Iris pigment epithelial cell (primary cell): ENCODE data around the gene MCRIP2.
"Not testable (repeated sequence)": the region's sequence is repeated elsewhere in the genome, so short reads cannot be mapped to it uniquely, and the experiment has no call there.

Experiments
- DNase-seq: peaks from one replicate; pipeline ENCODE4 v3.0.0-alpha.2; 2011; ENCODE audit warnings: low read depth

Gene MCRIP2, protein sequence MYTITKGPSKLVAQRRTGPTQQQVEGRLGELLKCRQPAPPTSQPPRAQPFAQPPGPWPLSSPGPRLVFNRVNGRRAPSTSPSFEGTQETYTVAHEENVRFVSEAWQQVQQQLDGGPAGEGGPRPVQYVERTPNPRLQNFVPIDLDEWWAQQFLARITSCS

DNA sequence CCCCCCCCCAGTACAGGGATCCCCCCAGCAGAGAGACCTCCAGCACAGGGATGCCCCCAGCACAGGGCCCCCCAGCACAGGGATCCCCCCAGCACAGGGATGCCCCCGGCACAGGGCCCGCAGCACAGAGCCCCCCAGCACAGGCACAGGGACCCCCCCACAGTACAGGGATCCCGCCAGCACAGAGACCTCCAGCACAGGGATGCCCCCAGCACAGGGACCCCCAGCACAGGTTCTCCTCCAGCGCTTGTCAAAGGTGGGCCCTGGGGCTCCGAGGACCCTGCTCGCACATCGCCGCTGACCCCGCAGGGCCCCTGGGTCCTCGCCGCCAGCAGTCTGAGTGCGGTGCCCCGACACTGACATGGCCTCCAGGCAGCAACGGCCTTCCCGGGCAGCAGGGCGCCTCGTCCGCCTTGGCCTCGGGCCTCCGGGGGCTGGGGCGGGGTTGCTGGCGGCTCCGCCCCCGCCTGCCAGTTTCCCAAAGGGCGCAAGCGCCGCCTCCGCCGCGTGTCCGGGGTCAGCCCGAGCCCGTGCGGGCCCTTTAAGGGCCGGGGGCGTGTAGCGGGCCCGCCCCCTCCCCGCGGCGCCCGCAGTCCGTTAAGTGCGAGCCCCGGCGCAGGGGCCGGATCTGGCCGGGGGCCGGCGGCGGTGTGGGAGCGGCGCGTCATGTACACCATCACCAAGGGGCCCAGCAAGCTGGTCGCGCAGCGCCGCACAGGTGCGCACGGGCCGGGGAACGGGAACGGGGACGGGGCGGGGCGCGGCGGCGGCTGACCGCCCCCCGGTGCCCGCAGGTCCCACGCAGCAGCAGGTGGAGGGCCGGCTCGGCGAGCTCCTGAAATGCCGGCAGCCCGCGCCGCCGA, at the start of gene MCRIP2:
MCRIP2 (plus strand) TSS at position 503 of the 863 bp plus-strand sequence; CDS start at position 667, 164 bp downstream.
- peak; percentile 59 for DNase-seq

DNA sequence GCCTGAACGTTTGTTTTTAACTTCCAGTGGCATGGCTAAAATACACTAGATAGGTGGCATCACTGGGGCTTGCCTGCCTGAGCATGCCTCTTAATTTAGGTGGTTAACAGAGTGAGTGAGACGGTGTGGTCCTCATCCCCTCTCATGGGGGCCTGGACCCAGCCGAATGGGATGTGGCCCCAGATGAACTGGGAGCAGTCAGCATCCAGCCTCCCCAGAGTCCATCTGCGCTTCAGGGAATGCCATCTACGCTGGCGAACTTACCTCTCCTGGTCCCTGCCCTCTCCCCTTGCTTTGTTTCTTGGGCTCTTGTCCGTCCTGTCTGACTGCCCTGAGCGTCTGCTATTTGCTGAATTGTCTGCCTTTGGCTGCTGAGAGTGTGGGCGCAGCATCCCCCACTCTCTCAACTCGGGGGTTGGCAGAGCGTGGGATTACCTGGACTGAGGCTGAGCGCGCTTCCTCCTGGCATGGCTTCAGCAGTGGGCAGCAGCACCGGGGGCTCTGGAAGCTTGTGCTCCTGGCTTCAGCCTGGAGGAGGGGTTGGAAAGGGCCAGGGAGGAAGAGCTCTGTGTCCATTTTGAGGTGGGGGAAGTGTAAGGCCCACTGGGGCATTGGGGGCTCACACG, 49.6 kb upstream of the MCRIP2 start:
- DNase-seq: no peak

DNA sequence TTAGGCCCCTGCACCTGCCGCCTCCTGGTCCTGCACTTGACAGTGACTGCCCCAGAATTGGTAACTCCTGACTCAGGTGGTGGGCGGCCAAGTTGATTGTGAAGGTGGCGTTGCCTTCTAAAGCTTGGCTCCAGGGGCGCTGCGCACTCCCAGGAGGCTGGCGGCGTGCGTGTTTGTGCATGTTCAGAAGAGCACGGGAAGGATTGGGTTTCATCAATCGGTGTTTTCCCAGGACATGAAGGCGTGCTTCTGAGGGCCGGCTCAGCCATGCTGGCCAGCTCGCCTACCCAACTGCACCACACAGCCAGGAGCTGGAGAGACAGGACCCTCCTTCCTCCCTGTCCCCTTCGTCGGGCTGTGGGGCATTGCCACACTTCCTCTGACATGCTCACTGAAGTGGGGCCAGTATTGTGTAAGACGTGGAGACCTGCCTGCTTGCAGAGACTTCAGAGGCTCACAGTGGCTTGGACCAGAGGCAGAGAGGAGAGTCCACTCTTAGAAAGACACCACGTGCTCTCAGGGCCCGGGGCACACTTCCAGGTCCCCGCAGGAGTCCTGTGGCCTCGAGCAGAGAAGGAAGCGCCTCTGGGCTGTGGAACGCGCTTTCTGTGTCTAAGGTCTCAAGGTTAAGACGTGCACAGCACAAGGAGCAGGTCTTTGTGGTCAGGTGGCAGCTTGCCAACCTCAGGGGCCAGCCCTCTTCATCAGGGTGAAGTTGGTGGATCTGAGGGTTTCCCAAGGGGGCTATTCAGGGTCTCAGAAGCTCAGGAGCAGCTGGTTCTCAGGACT, 48.9 kb upstream of the MCRIP2 start:
- peak; percentile 55 for DNase-seq

DNA sequence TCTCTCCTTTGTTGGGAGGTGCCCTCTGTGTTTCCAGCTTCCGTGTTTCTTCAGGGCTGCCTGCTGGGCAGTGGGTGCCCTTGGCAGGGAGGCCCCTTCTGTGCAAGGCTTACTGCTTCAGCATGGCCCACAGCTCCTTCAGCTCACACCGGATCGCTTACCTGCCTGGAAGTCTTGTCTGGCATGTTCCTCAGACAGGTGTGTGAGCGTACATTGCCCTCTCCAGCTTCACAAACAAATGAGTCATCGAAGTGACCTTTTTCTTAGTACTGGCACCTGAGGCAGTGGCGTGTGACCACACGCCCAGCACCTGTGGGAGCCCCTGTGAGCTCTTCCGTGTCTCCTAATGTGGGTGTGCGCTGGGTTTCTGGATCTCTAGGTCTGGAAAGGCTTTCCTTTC, 48.2 kb upstream of the MCRIP2 start:
- no peak for DNase-seq

DNA sequence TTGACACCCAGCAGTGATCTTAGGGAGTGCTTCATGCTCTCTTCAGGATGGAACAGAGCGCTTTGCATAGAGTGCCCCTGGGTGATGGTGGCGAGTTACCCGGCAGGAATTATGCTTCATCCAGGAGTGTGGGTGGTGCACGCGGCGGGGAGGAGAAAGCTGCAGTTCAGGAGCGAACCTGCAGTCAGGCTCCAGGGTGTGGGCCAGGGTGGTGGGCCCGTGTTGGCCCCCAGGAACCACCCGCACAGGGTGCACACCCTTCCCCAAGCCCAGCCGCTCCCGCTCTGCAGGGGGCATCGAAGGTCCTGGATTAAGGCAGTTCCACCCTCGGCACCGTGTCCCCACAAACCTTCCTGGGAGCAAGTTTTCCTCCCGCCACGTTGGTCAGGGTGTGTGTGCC, 47.8 kb upstream of the MCRIP2 start:
- no peak for DNase-seq

DNA sequence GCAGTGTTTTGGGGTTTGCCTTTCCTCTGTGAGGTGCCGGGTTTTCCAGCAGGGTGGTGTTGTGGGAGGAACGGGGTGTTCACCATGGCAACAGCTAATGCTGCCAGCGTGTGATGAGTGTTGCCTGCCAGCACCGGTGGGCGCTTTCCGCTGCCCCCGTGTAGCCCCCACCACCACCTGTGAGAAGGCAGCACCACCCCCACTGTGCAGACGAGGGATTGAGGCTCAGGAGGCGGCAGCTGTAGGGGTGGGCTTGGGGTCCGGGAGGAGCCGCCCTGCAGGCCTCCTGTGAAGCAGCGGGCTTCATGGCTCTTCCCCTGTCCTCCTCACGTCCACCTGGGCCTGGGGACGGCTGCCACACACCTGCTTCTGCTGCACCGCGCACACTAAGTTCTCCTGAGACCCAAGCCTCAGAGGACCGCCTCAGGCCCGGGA, 46.5 kb upstream of the MCRIP2 start:
- DNase-seq: no peak

DNA sequence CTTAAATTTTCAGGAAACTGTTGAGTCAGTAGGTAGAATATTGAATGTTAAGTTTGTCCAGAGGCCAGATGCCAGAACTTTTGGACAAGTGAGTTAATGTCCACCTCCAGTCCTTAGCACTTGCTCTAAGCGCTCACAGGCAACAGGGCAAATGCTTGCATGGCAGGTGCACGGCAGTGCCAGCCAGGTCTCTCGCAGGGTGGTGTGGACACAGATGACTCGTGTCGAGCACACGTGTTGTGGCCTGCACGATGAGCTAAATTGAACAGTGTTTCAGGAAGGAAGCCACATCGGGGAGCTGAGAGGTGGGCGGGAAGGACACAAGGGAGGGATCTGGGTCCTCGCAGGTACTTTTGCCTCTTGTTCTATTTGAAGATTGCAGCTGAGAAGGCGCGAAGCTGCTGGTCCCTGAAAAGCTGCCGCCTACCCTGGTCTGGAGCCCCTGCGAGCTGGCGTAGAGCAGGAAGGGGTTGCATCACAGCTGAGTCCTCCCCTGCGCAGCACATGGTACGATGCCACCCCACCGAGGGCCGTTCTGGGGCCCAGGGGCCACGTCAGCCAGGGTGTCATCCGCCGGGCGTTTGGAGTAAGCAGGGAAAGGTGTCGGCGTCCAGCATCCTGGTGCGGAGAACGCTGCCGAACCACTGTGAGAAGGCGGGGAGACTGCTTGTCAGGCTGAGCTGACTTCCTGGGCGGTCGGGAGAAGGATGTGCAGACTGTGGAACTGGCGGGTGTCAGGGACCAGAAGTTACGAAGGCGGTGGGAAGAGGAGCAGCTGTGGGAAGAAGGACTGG, 45.5 kb upstream of the MCRIP2 start:
- DNase-seq: no peak

DNA sequence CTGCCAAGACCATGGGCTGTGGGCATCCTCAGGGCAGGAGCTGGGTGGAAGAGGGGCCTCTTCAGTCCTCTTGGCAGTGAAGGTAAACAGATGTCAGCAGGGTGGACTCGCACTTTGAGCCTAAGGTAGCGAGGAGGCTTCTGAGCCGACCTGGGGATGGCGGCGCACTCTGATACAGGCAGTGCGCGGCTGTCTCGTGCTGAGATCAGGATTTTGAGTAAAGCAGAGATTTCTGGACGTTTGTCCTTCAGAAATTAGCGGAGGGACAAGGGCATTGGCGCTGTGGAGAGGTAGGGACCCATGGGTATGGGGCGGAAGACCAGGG, 44.9 kb upstream of the MCRIP2 start:
- DNase-seq: no peak

DNA sequence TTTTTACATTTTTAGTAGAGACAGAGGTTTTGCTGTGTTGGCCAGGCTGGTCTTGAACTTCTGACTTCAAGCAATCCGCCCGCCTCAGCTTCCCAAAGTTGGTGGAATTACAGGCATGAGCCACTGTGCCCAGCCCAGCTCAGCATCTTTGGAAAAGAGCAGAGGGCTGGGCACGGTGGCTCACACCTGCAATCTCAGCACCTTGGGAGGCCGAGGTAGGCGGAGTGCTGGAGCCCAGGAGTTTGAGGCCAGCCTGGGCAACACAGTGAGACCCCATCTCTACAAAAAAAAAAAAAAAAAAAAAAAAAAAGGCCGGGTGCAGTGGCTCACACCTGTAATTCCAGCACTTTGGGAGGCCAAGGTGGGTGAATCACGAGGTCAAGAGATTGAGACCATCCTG, 44.0 kb upstream of the MCRIP2 start:
- not testable (repeated sequence) for DNase-seq

DNA sequence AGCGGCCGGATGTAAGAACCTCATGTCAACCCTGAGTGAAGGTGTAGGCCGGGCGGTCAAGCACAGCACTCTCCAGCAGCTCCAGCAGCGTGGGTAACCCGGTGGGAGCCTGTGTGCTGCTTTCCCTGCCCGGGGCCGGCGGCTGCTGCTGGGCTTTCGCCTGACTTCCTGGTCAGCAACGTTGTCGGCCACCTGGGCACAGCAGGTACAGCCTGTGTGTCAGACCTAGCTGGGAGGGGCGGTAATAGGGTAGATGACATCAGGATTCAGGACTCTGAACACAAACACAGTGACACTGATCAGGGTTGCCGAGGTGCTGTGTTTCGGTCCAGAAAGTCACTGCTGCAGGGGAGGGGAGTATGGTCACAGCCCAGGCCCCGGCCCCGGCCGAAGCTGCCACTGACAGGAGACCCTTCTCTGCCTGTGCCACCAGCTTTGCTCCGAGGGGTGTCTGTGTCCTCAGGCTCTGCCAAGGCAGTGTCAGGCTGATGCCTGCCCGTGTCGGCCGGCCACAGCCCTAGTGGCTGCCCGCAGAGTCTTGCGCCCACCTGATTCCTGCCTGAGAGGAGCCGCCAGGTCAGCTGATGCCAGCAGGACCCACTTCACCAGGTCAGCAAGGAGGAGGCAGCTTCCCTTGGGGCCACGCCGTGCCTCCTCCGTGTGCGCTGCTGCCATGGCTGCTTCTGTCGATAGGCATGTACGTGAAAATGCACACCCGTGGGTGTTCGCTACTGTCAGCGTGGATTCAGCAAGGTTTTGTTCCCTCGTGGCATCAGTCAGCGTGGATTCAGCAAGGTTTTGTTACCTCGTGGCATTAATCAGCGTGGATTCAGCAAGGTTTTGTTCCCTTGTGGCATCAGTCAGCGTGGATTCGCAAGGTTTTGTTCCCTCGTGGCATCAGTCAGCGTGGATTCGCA, 42.5 kb upstream of the MCRIP2 start:
- DNase-seq: no peak

DNA sequence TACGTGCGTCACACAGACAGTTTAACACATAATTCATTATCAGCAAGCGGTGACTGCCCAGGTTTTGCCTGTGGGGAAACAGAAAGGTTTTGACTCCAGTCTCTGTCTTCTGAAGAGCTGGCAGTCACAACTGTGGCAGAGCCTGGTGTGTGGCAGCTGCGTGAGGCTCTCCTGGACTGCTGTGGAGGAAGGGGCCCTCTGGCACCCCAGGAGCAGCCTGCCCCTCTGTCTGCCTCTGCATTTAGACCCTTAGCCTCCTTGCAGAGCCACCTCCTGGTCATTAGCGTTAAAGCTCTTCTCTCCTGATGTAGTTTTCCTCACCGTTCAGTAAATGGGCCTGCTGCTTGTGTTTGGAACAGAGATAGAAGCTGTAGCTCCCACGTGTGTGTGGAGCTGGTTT, 40.8 kb upstream of the MCRIP2 start:
- DNase-seq: no peak

DNA sequence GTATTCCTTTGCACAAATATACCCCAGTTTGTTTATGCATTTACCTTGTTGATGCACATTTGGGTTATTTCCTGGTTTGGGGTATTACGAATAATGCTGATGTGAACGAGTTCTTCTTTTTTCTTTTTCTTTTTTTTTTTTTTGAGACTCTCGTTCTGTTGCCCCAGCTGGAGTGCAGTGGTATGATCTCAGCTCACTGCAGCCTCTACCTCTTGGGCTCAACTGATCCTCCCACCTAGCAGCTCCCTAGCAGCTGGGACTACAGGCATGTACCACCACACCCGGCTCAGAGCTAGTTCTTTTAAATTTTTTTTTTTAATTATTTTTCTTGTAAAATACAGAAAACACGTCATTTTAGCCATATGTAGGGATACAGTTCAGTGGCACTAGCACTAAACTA, 37.7 kb upstream of the MCRIP2 start:
- DNase-seq: no peak

DNA sequence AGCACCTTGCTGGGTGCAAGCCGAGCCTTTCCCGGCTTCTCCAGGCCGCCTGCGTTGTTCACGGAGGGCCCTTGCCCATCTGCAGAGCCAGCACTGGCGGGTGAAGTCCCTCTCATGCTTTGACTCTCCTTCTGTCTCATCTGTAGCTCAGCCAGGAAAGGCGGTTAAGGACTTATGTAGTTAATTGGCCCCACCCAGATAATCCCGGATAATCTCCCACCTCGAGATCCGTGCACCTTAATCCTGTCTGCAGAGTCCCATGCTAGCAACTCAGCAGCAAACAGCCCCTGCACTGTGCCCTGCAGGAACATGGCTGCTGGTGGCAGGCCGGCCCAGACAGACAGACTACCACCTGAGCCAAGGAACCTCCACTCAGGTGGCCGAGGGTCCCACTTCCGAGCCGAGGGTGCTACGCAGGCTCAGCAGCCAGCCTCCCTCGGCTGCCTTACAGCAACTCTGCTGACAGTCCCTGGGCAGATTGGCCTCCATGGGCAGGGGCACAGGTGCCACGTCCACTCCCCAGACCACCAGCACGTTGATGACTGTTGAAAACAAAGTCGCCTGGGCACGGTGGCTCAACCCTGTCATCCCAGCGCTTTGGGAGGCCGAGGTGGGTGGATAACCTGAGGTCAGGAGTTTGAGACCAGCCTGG, 34.8 kb upstream of the MCRIP2 start:
- DNase-seq: no peak

DNA sequence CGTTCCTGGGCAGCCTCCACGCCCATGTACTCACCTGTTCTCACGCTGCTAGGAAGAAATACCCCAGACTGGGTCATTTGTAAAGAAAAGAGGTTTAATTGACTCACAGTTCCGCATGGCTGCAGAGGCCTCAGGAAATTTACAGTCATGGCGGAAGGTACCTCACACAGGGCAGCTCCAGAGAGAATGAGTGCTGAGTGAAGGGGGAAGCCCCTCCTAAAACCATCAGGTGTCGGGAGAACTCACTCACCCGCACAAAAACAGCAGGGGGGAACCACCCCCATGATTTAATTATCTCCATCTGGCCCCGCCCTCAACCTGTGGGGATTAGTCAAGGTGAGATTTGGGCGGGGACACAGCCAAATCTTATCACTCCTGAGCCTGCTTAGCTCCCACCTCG, 33.6 kb upstream of the MCRIP2 start:
- DNase-seq: no peak

DNA sequence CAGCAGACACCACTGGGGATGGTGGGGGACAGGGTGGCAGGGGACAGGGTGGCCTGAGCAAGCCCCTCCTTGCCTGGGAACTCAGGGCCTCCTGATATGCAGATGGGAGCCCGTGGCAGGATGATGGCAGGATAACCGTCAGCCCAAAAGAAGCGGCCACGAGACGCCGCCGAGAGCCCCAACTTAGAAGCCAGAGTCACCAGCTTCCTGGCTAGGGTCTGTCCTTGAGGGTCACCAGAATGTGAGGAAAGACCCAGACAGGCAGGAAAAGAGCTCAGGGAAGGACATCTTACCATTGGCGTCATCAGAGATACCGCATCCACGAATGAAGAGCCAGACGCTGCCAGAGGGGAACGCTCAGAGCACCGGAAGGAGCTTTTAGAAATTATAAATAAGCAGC, 32.3 kb upstream of the MCRIP2 start:
- DNase-seq: no peak

DNA sequence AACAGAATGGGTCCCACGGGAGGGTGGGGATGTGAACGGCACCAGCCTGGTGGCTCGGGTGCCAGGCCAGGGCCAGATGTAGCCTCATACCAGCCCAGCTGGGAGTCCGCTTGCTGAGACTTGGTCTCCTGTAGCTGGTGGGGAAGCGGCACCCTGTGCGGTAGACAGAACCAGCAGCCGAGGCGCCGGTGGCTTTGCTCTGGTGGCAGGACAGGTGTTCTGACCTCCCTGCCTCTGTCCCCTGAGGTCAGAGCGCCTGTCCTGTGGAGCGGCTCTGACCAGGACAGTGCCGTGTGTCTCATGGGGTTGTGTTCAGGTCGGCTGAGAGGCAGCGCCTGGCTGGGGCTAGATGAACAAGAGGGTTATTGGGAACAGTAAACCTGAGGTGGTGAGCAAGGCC, 31.6 kb upstream of the MCRIP2 start:
- no peak for DNase-seq

DNA sequence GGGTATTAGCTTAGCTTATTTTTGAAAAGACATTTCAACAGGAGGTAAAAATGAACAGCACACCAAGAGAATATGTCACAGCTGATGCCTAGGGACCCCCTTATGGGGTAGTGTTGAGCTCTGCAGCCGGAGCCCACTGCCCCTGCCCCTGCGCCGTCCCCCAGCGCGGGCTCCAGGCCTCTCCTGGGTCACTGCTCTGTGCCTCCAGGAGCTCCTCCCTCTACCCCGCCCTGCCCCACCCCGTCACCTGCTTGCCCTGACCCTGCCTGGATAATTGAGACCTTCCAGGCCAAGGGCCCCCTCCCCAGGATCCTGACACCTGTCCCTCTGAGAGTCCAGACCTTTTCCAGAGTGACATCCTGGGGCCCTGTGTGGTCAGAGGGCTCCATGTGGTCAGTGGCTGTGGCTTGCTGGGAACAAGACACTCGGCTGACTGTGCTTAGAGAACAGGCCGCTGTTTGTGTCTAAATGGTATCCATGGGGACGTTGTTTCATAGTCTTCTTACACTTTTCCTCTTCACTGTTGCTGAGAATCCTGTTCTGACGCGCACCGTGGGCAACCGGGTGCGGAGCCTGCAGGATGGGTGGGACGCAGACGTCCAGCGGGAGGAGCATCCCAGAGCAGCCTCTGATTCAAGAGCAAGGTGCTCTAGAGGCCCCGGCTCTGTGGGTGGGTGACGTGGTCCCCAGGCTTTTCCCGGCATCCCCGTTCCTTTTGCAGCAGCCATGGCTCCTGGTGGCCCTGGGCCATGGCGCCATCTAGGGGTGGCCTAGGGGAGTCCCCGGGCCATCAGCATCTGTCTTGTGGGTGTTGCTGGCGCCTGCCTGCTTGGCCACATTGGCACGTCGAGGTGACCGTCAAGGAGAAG, 30.9 kb upstream of the MCRIP2 start:
- no peak for DNase-seq

DNA sequence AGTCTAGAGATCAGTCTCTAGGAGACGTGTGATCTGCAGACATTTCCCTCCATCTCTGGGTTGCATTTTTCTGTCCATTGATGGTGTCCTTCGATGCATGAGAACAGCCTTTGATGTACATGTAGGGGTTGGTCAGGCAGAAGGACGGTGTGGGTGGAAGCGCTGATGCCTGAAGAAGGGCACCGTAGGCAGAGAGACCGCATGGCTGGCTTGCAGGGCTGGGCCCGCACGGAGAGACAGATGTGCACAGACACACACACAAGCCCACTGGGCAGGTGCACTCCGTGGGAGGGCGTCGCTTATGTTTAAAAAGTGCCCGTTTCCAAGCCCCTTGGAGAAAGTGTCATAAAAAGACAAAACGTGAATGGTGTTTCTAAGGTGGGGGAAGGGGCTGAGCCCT, 26.5 kb upstream of the MCRIP2 start:
- DNase-seq: no peak
